Endothelial cell of umbilical vein (primary cell): ENCODE data around the gene STON2. TPM values are rescaled to one million over a fixed set of nuclear protein-coding genes. Genes with fewer than 3 reads are reported as not detected.

ENCODE experiments used
- BruUV-seq: library from RNA; stranded (reverse); fragments of 400-500 nt; replicated peaks from 2 replicates; lab custom pipeline; 2021; lab: Mats Ljungman, UMichigan
- CTCF ChIA-PET: fragments of 300-600, 350-600 bp; sonication (Branson Sonifier 250); formaldehyde crosslinking; loops from one replicate; lab custom pipeline; 2021; ENCODE audit warnings: antibody characterized with exemption, inconsistent platforms; lab: Charles Lee
- POLR2A ChIA-PET: fragments of 300-600, 350-600 bp; sonication (Branson Sonifier 250); formaldehyde crosslinking; loops from one replicate; lab custom pipeline; 2021; ENCODE audit warnings: antibody characterized with exemption, inconsistent platforms; lab: Charles Lee
- DNase-seq: peaks from one replicate; pipeline ENCODE4 v3.0.0-alpha.2; 2011; ENCODE audit warnings: low read depth, low spot score
- FAIRE-seq: peaks from 2 replicates; lab custom pipeline; 2011; peaks lifted over from hg19 to GRCh38; lab: Jason Lieb, UNC
- H2AFZ ChIP-seq: 2 replicates; pipeline ENCODE4 v1.6.0; 2012; ENCODE audit warnings: low read depth, low read length, control low read depth, inconsistent platforms
- H3K27ac ChIP-seq: 2 replicates; pipeline ENCODE4 v1.5.1; 2011; ENCODE audit warnings: low read depth, mild to moderate bottlenecking, control low read depth, low read length, moderate library complexity; ENCODE audit not compliant: insufficient read depth
- H3K27me3 ChIP-seq, 2 experiments: 2 replicates each; pipeline versions ENCODE4 v1.6.0 to v1.6.1; 2011; ENCODE audit warnings: low read length in 2 of 2, mixed read lengths in 1 of 2; ENCODE audit not compliant: control insufficient read depth in 2 of 2, insufficient read depth in 2 of 2
- H3K36me3 ChIP-seq, 2 experiments: 2 replicates in 1 of 2; 3 replicates in 1 of 2; pipeline ENCODE4 v1.5.1; 2011; ENCODE audit warnings: low read length in 2 of 2, mild to moderate bottlenecking in 1 of 2, moderate library complexity in 1 of 2; ENCODE audit not compliant: control insufficient read depth in 2 of 2, insufficient read depth in 2 of 2; ENCODE audit errors: extremely low read depth in 1 of 2
- H3K4me1 ChIP-seq: 3 replicates; pipeline ENCODE4 v1.5.1; 2011; ENCODE audit warnings: mild to moderate bottlenecking, low read length; ENCODE audit not compliant: control insufficient read depth, insufficient read depth; ENCODE audit errors: extremely low read depth
- H3K4me2 ChIP-seq: 2 replicates; pipeline ENCODE4 v1.6.1; 2011; ENCODE audit warnings: low read length, control low read depth, mixed read lengths; ENCODE audit not compliant: insufficient read depth
- H3K4me3 ChIP-seq, 3 experiments: fragments of 200-600 bp in 1 of 3; sonication (generic), shearing (Covaris generic) in 1 of 3; replicated peaks in 1 of 3; 2 replicates each; pipeline ENCODE4 v1.5.1; 2011 to 2016; ENCODE audit warnings: control low read depth in 3 of 3, low read length in 3 of 3, mild to moderate bottlenecking in 2 of 3, inconsistent platforms in 1 of 3, low read depth in 1 of 3, moderate library complexity in 1 of 3; ENCODE audit not compliant: insufficient read depth in 1 of 3
- H3K79me2 ChIP-seq: 2 replicates; pipeline ENCODE4 v1.6.0; 2012; ENCODE audit warnings: low read length, inconsistent platforms; ENCODE audit not compliant: control insufficient read depth, insufficient read depth
- H3K9ac ChIP-seq: replicated peaks from 2 replicates; pipeline ENCODE3; 2011; ENCODE audit warnings: low read length, control low read depth; ENCODE audit not compliant: insufficient read depth; ENCODE audit errors: extremely low read depth
- H3K9me1 ChIP-seq: replicated peaks from 3 replicates; pipeline ENCODE4 v1.6.0; 2011; ENCODE audit warnings: mild to moderate bottlenecking, low read length; ENCODE audit not compliant: control insufficient read depth, insufficient read depth; ENCODE audit errors: extremely low read depth
- H3K9me3 ChIP-seq: replicated peaks from 2 replicates; pipeline ENCODE4 v1.5.1; 2012; ENCODE audit warnings: low read length, inconsistent platforms; ENCODE audit not compliant: control insufficient read depth, insufficient read depth
- H4K20me1 ChIP-seq: replicated peaks from 2 replicates; pipeline ENCODE3; 2011; ENCODE audit warnings: mild to moderate bottlenecking, low read length; ENCODE audit not compliant: control insufficient read depth, insufficient read depth; ENCODE audit errors: extremely low read depth
- CTCF ChIP-seq, 2 donors: IDR thresholded peaks; 1 replicate in 1 of 2; 2 replicates in 1 of 2; pipeline ENCODE4 v1.5.1; 2011; ENCODE audit warnings: low read length in 2 of 2, mild to moderate bottlenecking in 2 of 2, moderate library complexity in 2 of 2, control low read depth in 1 of 2, inconsistent platforms in 1 of 2, low read depth in 1 of 2; ENCODE audit not compliant: insufficient read depth in 1 of 2; ENCODE audit errors: extremely low read depth in 1 of 2
- EZH2 ChIP-seq: IDR thresholded peaks from 2 replicates; pipeline ENCODE4 v1.6.1; 2012; ENCODE audit warnings: borderline replicate concordance, low read depth, mild to moderate bottlenecking, moderate library complexity, low read length, inconsistent platforms; ENCODE audit not compliant: severe bottlenecking
- FOS ChIP-seq: IDR thresholded peaks from 2 replicates; pipeline ENCODE4 v1.6.1; 2011; ENCODE audit warnings: mild to moderate bottlenecking, low read length, moderate library complexity, borderline replicate concordance; ENCODE audit not compliant: insufficient read depth
- GATA2 ChIP-seq: IDR thresholded peaks from 2 replicates; pipeline ENCODE4 v1.7.0; 2011; ENCODE audit warnings: low read depth, mild to moderate bottlenecking, moderate library complexity, mixed read lengths, low read length; ENCODE audit not compliant: insufficient read length, insufficient read depth
- JUN ChIP-seq: IDR thresholded peaks from 2 replicates; pipeline ENCODE4 v1.6.1; 2011; ENCODE audit warnings: borderline replicate concordance, low read depth; ENCODE audit not compliant: insufficient read length, insufficient read depth
- MAX ChIP-seq: IDR thresholded peaks from 2 replicates; pipeline ENCODE4 v1.6.1; 2011; ENCODE audit not compliant: insufficient read depth, insufficient read length
- MYC ChIP-seq: IDR thresholded peaks from one replicate; pipeline ENCODE4 v1.6.1; 2011; ENCODE audit warnings: mild to moderate bottlenecking, low read depth, low read length
- POLR2A ChIP-seq: IDR thresholded peaks from 2 replicates; pipeline ENCODE4 v1.6.1; 2012; ENCODE audit warnings: low read depth, mild to moderate bottlenecking, control low read depth, low read length
- POLR2AphosphoS5 ChIP-seq: IDR thresholded peaks from 2 replicates; pipeline ENCODE4 v1.6.1; 2012; ENCODE audit warnings: low read depth, mild to moderate bottlenecking, control low read depth, low read length, moderate library complexity; ENCODE audit not compliant: insufficient read depth
- dilution Hi-C: fragments of 300-500 bp; cut with MboI; formaldehyde crosslinking; loops from one replicate; pipeline ENCODE4 v1.15.0; 2019; ENCODE audit warnings: low sequenced_read_pairs; ENCODE audit not compliant: extremely low pct_ligation_motif_present
- intact Hi-C: fragments of 100-400 bp; cut with micrococcal nuclease; formaldehyde crosslinking; loops from one replicate; pipeline ENCODE4 v1.10.0; 2022
- polyA plus RNA-seq, 4 experiments: library from polyadenylated mRNA; depleted of rRNA in 3 of 4; stranded (reverse) in 3 of 4; unstranded in 1 of 4; fragments of >200 nt; gene quantifications; 2 replicates each; pipeline versions ENCODE4 v1.2.1 to v1.2.3, GENCODE V29; 2011 to 2012; ENCODE audit warnings: missing spikeins in 1 of 4
- total RNA-seq: library from RNA; stranded (reverse); gene quantifications from 2 replicates; pipeline ENCODE4 v1.2.3, GENCODE V29; 2021

STON2 gene
- total and polyA plus RNA-seq, 2 donors (not counting 3 experiments of a cell fraction or from before 2014, with no cell fraction given) = not detected

- CTCF ChIA-PET = no interaction called here
- dilution Hi-C loops (no loop called here), intact Hi-C loops (loop anchor here (5.0 kb wide), 2 partner anchors 215 to 585 kb away; no protein-coding TSS in a partner anchor)
- no peak for DNase-seq
- Histone ChIP-seq H3K27ac (no peak overlapping the region), H2AFZ (no peak overlapping the region), H3K27me3 (no peaks in the 10 kb centered on the region), H3K9me3 (no peaks in the 10 kb centered on the region), H3K4me1 (peaks cover 13% of the 10 kb centered on the region), H3K9ac (no peak overlapping the region), H3K4me2 (no peak overlapping the region), H3K79me2 (peaks cover 21% of the 10 kb centered on the region), H3K36me3 (no peaks in the 10 kb centered on the region), H3K4me3 (no peak overlapping the region), H4K20me1 (no peaks in the 10 kb centered on the region), H3K9me1 (no peaks in the 10 kb centered on the region)
- TF ChIP-seq POLR2AphosphoS5 (no peak), MYC (no peak), CTCF (IDR thresholded peaks at IDR 0.05; ENCODE audit: extremely low read depth in 1 of 2, insufficient read depth in 1 of 2, low read depth in 1 of 2, low read length in 2 of 2) (no peak), JUN (no peak), GATA2 (no peak), FOS (no peak), EZH2 (no peak), POLR2A (no peak), MAX (no peak)
- no TSS peak for BruUV-seq
- FAIRE-seq = no peak
- POLR2A ChIA-PET = no interaction called here
Observed at GRCh38 chr14:81222691-81223090, 177.4 kb downstream of the STON2 start.
